ENCODE measurements around the gene UNC5C. TPM values are rescaled to one million over a fixed set of nuclear protein-coding genes. Genes with fewer than 3 reads are reported as not detected.

The UNC5C gene
- total and polyA plus RNA-seq, 4 donors: 0.27 to 1.2 (median 0.78) TPM

GRCh38 chr4:95183656-95184408 is 364.9 kb downstream of the UNC5C start:
- Histone ChIP-seq H3K4me1 (ENCODE audit: control insufficient read depth in 4 of 4, insufficient read depth in 4 of 4, low read length in 3 of 4) (no peaks in the 10 kb centered on the region), H3K4me3 (ENCODE audit: low read depth in 1 of 3, low read length in 3 of 3) (no peak overlapping the region), H3K9ac (ENCODE audit: low read depth in 1 of 2, low read length in 2 of 2) (no peak overlapping the region), H3K36me3 (ENCODE audit: control insufficient read depth in 4 of 4, insufficient read depth in 3 of 4, low read depth in 1 of 4, low read length in 3 of 4) (no peaks in the 10 kb centered on the region), H3K27ac (ENCODE audit: low read depth in 1 of 2, low read length in 2 of 2) (no peak overlapping the region), H3K27me3 (ENCODE audit: control insufficient read depth in 4 of 4, insufficient read depth in 4 of 4, low read length in 3 of 4) (peaks cover 0 to 4% (median 0%) of the 10 kb centered on the region in 4 donors), H3K9me3 (ENCODE audit: control insufficient read depth in 4 of 4, low read length in 3 of 4) (no peaks in the 10 kb centered on the region)
- DNase-seq (ENCODE audit: low spot score): no peak
- WGBS: 57% methylated on average over 5 of the region's 5 CpGs
- TF ChIP-seq RXRA (IDR thresholded peaks at IDR 0.05) (no peak), MAX (IDR thresholded peaks at IDR 0.05) (no peak)

DNA sequence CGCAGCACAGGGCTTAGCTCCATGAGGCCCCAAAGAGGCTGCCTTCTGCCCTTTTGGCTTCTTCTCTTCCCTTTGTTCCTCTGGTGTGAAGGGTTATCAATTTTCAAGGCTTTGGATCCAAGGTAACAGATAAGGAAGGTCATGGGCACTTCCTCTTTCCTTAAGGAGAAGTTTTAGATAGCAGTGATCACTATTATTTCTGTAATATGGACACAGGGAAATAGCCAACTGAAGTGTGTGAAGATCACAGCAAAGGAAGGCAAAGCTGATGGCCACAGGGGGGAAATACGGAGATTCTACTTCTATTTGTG is 366.8 kb downstream of the UNC5C start:
- Histone ChIP-seq H3K27me3 (ENCODE audit: control insufficient read depth in 4 of 4, insufficient read depth in 4 of 4, low read length in 3 of 4) (peaks cover 0 to 4% (median 0%) of the 10 kb centered on the region in 4 donors), H3K4me3 (ENCODE audit: low read depth in 1 of 3, low read length in 3 of 3) (no peak overlapping the region), H3K9me3 (ENCODE audit: control insufficient read depth in 4 of 4, low read length in 3 of 4) (no peaks in the 10 kb centered on the region), H3K4me1 (ENCODE audit: control insufficient read depth in 4 of 4, insufficient read depth in 4 of 4, low read length in 3 of 4) (no peaks in the 10 kb centered on the region), H3K9ac (ENCODE audit: low read depth in 1 of 2, low read length in 2 of 2) (no peak overlapping the region), H3K36me3 (ENCODE audit: control insufficient read depth in 4 of 4, insufficient read depth in 3 of 4, low read depth in 1 of 4, low read length in 3 of 4) (no peaks in the 10 kb centered on the region), H3K27ac (ENCODE audit: low read depth in 1 of 2, low read length in 2 of 2) (no peak overlapping the region)
- WGBS: 40% methylated on average over 2 of the region's 2 CpGs
- DNase-seq (ENCODE audit: low spot score): no peak
- TF ChIP-seq HNF4G (IDR thresholded peaks at IDR 0.05) (no peak), RAD21 (IDR thresholded peaks at IDR 0.05) (no peak), FOXA2 (IDR thresholded peaks at IDR 0.05) (no peak), SP1 (IDR thresholded peaks at IDR 0.05) (no peak), GABPA (IDR thresholded peaks at IDR 0.05 in 1 of 2, conservative IDR thresholded peaks at IDR 0.05 in 1 of 2) (no peak), NR2F2 (IDR thresholded peaks at IDR 0.05) (no peak), MAX (IDR thresholded peaks at IDR 0.05) (no peak), RXRA (IDR thresholded peaks at IDR 0.05) (no peak), REST (IDR thresholded peaks at IDR 0.05) (no peak), HNF4A (conservative IDR thresholded peaks at IDR 0.05) (no peak), TAF1 (conservative IDR thresholded peaks at IDR 0.05) (no peak), JUND (IDR thresholded peaks at IDR 0.05) (no peak), YY1 (IDR thresholded peaks at IDR 0.05) (no peak), FOXA1 (IDR thresholded peaks at IDR 0.05) (no peak), ATF3 (IDR thresholded peaks at IDR 0.05) (no peak)
- TF ChIP-seq, protein P1, sequence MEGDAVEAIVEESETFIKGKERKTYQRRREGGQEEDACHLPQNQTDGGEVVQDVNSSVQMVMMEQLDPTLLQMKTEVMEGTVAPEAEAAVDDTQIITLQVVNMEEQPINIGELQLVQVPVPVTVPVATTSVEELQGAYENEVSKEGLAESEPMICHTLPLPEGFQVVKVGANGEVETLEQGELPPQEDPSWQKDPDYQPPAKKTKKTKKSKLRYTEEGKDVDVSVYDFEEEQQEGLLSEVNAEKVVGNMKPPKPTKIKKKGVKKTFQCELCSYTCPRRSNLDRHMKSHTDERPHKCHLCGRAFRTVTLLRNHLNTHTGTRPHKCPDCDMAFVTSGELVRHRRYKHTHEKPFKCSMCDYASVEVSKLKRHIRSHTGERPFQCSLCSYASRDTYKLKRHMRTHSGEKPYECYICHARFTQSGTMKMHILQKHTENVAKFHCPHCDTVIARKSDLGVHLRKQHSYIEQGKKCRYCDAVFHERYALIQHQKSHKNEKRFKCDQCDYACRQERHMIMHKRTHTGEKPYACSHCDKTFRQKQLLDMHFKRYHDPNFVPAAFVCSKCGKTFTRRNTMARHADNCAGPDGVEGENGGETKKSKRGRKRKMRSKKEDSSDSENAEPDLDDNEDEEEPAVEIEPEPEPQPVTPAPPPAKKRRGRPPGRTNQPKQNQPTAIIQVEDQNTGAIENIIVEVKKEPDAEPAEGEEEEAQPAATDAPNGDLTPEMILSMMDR (IDR thresholded peaks at IDR 0.05; ENCODE audit: low read depth, low read length, missing input control): no peak
- TF ChIP-seq, protein P2, sequence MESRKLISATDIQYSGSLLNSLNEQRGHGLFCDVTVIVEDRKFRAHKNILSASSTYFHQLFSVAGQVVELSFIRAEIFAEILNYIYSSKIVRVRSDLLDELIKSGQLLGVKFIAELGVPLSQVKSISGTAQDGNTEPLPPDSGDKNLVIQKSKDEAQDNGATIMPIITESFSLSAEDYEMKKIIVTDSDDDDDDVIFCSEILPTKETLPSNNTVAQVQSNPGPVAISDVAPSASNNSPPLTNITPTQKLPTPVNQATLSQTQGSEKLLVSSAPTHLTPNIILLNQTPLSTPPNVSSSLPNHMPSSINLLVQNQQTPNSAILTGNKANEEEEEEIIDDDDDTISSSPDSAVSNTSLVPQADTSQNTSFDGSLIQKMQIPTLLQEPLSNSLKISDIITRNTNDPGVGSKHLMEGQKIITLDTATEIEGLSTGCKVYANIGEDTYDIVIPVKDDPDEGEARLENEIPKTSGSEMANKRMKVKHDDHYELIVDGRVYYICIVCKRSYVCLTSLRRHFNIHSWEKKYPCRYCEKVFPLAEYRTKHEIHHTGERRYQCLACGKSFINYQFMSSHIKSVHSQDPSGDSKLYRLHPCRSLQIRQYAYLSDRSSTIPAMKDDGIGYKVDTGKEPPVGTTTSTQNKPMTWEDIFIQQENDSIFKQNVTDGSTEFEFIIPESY (IDR thresholded peaks at IDR 0.05): no peak
